ENCODE data around the gene SMIM36. TPM values are rescaled to one million over a fixed set of nuclear protein-coding genes. Genes with fewer than 3 reads are reported as not detected.

The SMIM36 gene
- total RNA-seq, 1 donor from 2014 or later, result not detected

- no peak for TF ChIP-seq CTCF (conservative IDR thresholded peaks at IDR 0.05)
- peaks cover 5% of the 10 kb centered on the region for H3K4me1 Mint-ChIP-seq
- no peak for DNase-seq (ENCODE audit: low read depth, low spot score)
- no peaks in the 10 kb centered on the region for H3K36me3 Mint-ChIP-seq (ENCODE audit: low read depth)
- H3K27me3 Mint-ChIP-seq (ENCODE audit: low read depth), result no peaks in the 10 kb centered on the region
- H3K27ac Mint-ChIP-seq (ENCODE audit: unreplicated experiment), result no peak overlapping the region
- peaks cover 2% of the 10 kb centered on the region for H3K9me3 Mint-ChIP-seq
- H3K4me3 Mint-ChIP-seq, result no peak overlapping the region
Observed at GRCh38 chr17:55500103-55500502, 11.1 kb downstream of the SMIM36 start.

DNA sequence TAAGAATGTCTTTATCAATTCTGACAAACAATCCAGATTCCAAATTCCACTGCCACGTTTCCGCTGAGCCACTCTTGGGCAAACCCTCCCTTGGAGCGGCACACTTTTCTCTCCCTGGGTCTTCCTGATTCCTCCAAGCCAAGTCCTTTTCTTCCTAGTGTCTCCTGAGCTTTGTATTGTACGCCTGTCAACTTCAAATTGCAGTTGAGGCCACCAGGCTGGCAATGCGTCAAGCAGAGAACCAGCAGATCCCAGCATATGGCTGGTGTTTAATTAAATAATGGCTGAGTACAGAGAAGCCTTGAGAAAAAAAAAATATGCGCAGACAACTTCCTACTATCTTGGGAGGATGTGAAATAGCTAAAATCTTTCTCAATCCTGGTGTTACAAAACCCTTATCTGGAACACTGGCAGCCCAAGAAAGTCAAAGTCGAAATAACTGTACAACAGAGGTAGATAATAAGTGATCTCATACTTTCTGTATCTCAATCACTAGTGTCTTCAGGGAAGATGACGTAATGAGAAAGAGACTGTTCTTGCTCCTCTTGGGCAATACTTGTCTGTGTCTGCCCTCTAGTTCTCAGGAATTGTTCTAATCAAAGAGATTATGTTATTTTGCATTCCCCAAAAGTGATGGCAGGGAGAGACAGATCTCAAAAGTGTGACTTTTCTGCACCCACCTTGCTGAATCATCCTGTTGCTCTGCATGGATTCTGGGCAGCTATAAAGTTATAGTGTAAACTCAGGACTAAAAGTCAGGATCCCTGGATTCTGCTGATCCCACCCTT lies 15.0 kb downstream of the SMIM36 start:
- H3K4me1 Mint-ChIP-seq, result peaks cover 17% of the 10 kb centered on the region
- peaks cover 2% of the 10 kb centered on the region for H3K9me3 Mint-ChIP-seq
- no peak overlapping the region for H3K4me3 Mint-ChIP-seq
- no peaks in the 10 kb centered on the region for H3K27me3 Mint-ChIP-seq (ENCODE audit: low read depth)
- no peaks in the 10 kb centered on the region for H3K36me3 Mint-ChIP-seq (ENCODE audit: low read depth)
- no peak for TF ChIP-seq CTCF (conservative IDR thresholded peaks at IDR 0.05)
- H3K27ac Mint-ChIP-seq (ENCODE audit: unreplicated experiment), result no peak overlapping the region
- no peak for DNase-seq (ENCODE audit: low read depth, low spot score)

DNA sequence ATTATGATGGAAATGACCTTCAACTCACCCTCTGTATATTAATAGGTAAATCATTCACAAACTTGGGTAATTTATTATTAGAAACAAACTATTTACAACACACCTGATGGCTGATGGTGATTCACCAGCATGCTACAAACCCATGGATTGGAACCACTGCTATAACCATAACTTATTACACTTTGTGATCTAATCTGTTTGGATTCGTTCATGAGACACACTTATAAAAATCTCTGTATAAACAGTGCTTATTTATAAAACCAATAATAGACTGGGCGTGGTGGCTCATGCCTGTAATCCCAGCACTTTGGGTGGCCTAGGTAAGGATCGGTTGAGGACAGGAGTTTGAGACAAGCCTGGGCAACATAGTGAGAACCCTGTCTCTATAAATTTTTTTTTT lies 16.0 kb downstream of the SMIM36 start:
- Mint-ChIP-seq H3K27ac (ENCODE audit: unreplicated experiment) (no peak overlapping the region), H3K36me3 (ENCODE audit: low read depth) (no peaks in the 10 kb centered on the region), H3K27me3 (ENCODE audit: low read depth) (no peaks in the 10 kb centered on the region), H3K4me1 (peaks cover 17% of the 10 kb centered on the region), H3K4me3 (no peak overlapping the region), H3K9me3 (peaks cover 2% of the 10 kb centered on the region)
- no peak for DNase-seq (ENCODE audit: low read depth, low spot score)
- TF ChIP-seq CTCF (conservative IDR thresholded peaks at IDR 0.05), result no peak

DNA sequence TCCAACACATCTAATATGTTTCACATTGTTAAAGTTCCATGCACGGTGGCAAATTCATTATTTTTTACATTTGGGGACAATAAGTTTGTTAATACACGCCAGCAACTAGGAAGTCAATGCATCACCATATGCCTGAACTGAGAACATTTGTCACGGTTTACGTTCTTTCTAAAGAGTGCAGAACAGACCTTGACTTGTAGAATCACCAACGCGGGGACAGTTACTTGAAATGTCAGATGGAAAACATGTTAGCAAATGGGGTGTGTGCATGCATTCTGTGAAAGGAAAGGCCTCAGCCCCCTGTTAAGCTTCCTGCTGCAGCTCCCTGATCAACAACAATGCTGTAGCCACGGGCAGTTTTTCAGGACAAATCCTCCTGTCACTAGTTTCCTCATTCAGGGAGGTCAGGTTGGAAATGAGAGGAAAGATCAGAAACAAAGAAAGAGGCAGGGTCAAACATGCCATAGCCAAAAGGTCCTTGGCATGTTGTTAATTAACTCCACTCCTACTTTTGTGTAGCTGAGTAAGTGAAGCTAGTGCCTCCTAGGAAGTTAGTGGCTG lies 18.4 kb downstream of the SMIM36 start:
- no peaks in the 10 kb centered on the region for H3K27me3 Mint-ChIP-seq (ENCODE audit: low read depth)
- H3K27ac Mint-ChIP-seq (ENCODE audit: unreplicated experiment), result no peak overlapping the region
- no peak overlapping the region for H3K4me3 Mint-ChIP-seq

GRCh38 chr17:55490376-55490775 lies 20.9 kb downstream of the SMIM36 start:
- Mint-ChIP-seq H3K27me3 (ENCODE audit: low read depth) (no peaks in the 10 kb centered on the region), H3K36me3 (ENCODE audit: low read depth) (no peaks in the 10 kb centered on the region), H3K4me1 (peaks cover 12% of the 10 kb centered on the region), H3K4me3 (no peak overlapping the region), H3K27ac (ENCODE audit: unreplicated experiment) (no peak overlapping the region), H3K9me3 (no peaks in the 10 kb centered on the region)
- no peak for TF ChIP-seq CTCF (conservative IDR thresholded peaks at IDR 0.05)
- DNase-seq (ENCODE audit: low read depth, low spot score), result no peak

More for the DNA sequence above, 18.4 kb downstream of the SMIM36 start:
- no peak for TF ChIP-seq CTCF (conservative IDR thresholded peaks at IDR 0.05)
- H3K4me1 Mint-ChIP-seq, result peaks cover 17% of the 10 kb centered on the region
- DNase-seq (ENCODE audit: low read depth, low spot score), result no peak
- peaks cover 2% of the 10 kb centered on the region for H3K9me3 Mint-ChIP-seq
- no peaks in the 10 kb centered on the region for H3K36me3 Mint-ChIP-seq (ENCODE audit: low read depth)
